WERI-Rb-1 (cell line): Measurements from ENCODE around the gene LRP2BP.

ENCODE experiments used
- DNase-seq: peaks from one replicate; pipeline ENCODE4 v3.0.0-alpha.2; 2020
- H3K27ac ChIP-seq: fragments of 250-450 bp; sonication (Bioruptor Pico); 2 replicates; pipeline ENCODE4 v1.5.1; 2020; ENCODE audit warnings: mild to moderate bottlenecking, moderate library complexity
- H3K27me3 ChIP-seq: fragments of 250-450 bp; sonication (Bioruptor Pico); 2 replicates; pipeline ENCODE4 v1.5.1; 2021; ENCODE audit warnings: mild to moderate bottlenecking, low read depth, moderate library complexity; ENCODE audit not compliant: insufficient read depth, severe bottlenecking
- H3K36me3 ChIP-seq: fragments of 250-450 bp; sonication (Bioruptor Pico); 2 replicates; pipeline ENCODE4 v1.5.1; 2020; ENCODE audit warnings: mild to moderate bottlenecking, moderate library complexity
- H3K4me3 ChIP-seq: 2 replicates; pipeline ENCODE4 v1.5.1; 2011; ENCODE audit warnings: low read depth, mild to moderate bottlenecking, control low read depth, low read length
- H3K9me3 ChIP-seq: fragments of 250-450 bp; sonication (Bioruptor Pico); 2 replicates; pipeline ENCODE4 v1.5.1; 2021; ENCODE audit warnings: mild to moderate bottlenecking, moderate library complexity; ENCODE audit not compliant: severe bottlenecking
- CTCF ChIP-seq: IDR thresholded peaks from 2 replicates; pipeline ENCODE4 v1.5.1; 2011; ENCODE audit warnings: low read depth, mild to moderate bottlenecking, control low read depth, inconsistent platforms, low read length

The LRP2BP gene

GRCh38 chr4:185392156-185392555, 3.6 kb downstream of the LRP2BP start:
- Histone ChIP-seq H3K9me3 (no peaks in the 10 kb centered on the region), H3K4me3 (no peak overlapping the region), H3K36me3 (no peaks in the 10 kb centered on the region), H3K27me3 (no peaks in the 10 kb centered on the region), H3K27ac (no peak overlapping the region)
- no peak for TF ChIP-seq CTCF
- DNase-seq = no peak

- Histone ChIP-seq H3K4me3 (no peak overlapping the region), H3K27me3 (no peaks in the 10 kb centered on the region), H3K36me3 (no peaks in the 10 kb centered on the region), H3K9me3 (no peaks in the 10 kb centered on the region), H3K27ac (no peak overlapping the region)
- DNase-seq = no peak
- no peak for TF ChIP-seq CTCF
Observed at GRCh38 chr4:185390941-185391340, 4.8 kb downstream of the LRP2BP start.

- no peak for TF ChIP-seq CTCF
Observed at GRCh38 chr4:185387957-185388356, 7.8 kb downstream of the LRP2BP start.

GRCh38 chr4:185384930-185385331, 10.8 kb downstream of the LRP2BP start:
- no peak for TF ChIP-seq CTCF
- Histone ChIP-seq H3K9me3 (peaks cover 7% of the 10 kb centered on the region), H3K27me3 (no peaks in the 10 kb centered on the region), H3K4me3 (no peak overlapping the region), H3K27ac (no peak overlapping the region), H3K36me3 (no peaks in the 10 kb centered on the region)
- no peak for DNase-seq

More at GRCh38 chr4:185387957-185388356, 7.8 kb downstream of the LRP2BP start:
- H3K4me3 ChIP-seq = no peak overlapping the region
- no peaks in the 10 kb centered on the region for H3K9me3 ChIP-seq
- no peaks in the 10 kb centered on the region for H3K27me3 ChIP-seq
- DNase-seq = no peak
- no peaks in the 10 kb centered on the region for H3K36me3 ChIP-seq
- no peak overlapping the region for H3K27ac ChIP-seq

GRCh38 chr4:185384061-185384460, 11.7 kb downstream of the LRP2BP start:
- TF ChIP-seq CTCF = no peak

GRCh38 chr4:185383451-185383850, 12.3 kb downstream of the LRP2BP start:
- DNase-seq = no peak
- TF ChIP-seq CTCF = no peak
- Histone ChIP-seq H3K27ac (no peak overlapping the region), H3K9me3 (peaks cover 7% of the 10 kb centered on the region), H3K4me3 (no peak overlapping the region), H3K27me3 (no peaks in the 10 kb centered on the region), H3K36me3 (no peaks in the 10 kb centered on the region)

More at GRCh38 chr4:185384061-185384460, 11.7 kb downstream of the LRP2BP start:
- no peak overlapping the region for H3K27ac ChIP-seq
- no peaks in the 10 kb centered on the region for H3K36me3 ChIP-seq
- no peak for DNase-seq
- no peak overlapping the region for H3K4me3 ChIP-seq
- no peaks in the 10 kb centered on the region for H3K27me3 ChIP-seq
- peaks cover 7% of the 10 kb centered on the region for H3K9me3 ChIP-seq
